OCI-M2 (cell line): ENCODE measurements around the gene FOXP1.
"Not testable (repeated sequence)": the region's sequence is repeated elsewhere in the genome, so short reads cannot be mapped to it uniquely, and the experiment has no call there.

Experiments
- DNase-seq: peaks from one replicate; lab custom pipeline; 2025; ENCODE audit not compliant: unreplicated experiment; lab: John Stamatoyannopoulos, UW

Gene FOXP1

DNA sequence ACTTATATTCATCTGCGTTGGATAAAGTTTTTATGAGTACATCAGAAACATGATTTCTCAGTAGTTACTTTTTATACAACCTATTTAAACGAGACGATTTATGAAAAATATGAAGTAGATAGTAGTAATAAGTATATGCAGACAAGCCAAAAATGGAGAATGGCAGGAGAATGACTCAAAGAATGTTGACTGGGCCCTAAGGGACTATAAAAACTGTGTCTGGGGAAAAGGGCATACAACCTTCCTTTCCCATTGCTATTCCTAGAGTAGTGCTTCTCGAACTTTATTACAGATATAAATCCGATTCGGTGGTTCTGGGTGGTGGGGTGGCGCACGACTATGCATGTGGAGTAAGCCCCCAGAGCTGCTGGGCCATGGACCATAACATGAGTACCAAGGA is 558.5 kb downstream of the FOXP1 start:
- no peak for DNase-seq

- no peak for DNase-seq
These were observed 560.8 kb downstream of the FOXP1 start for GRCh38 chr3:71022551-71023335.

DNA sequence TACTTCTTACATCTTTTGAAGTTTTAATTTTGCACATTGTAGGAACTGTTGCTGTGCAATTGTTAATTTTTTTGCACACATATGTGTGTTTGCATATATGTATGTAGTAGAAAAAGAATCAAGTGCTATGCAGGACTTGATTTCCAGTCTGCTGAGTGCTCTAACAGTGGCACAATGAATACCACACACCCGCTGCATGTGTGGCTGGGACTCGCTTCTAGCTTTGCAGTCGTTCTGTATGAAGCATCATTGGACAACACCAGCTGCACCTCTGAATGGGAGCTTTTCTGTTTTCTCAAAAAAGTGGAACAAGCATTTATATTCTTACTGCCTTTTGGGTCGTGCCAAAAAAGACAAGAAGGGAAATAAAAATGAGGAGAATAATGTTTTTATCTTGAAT is 564.7 kb downstream of the FOXP1 start:
- no peak for DNase-seq

- DNase-seq, result no peak
These were observed 567.2 kb downstream of the FOXP1 start for GRCh38 chr3:71016178-71016845.

DNA sequence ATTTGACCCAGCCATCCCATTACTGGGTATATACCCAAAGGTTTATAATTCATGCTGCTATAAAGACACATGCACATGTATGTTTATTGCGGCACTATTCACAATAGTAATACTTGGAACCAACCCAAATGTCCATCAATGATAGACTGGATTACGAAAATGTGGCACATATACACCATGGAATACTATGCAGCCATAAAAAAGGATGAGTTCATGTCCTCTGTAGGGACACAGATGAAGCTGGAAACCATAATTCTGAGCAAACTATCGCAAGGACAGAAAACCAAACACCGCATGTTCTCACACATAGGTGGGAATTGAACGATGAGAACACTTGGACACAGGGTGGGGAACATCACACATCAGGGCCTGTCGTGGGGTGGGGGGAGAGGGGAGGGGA is 568.9 kb downstream of the FOXP1 start:
- not testable (repeated sequence) for DNase-seq

GRCh38 chr3:71012971-71013370 is 570.6 kb downstream of the FOXP1 start:
- no peak for DNase-seq

DNA sequence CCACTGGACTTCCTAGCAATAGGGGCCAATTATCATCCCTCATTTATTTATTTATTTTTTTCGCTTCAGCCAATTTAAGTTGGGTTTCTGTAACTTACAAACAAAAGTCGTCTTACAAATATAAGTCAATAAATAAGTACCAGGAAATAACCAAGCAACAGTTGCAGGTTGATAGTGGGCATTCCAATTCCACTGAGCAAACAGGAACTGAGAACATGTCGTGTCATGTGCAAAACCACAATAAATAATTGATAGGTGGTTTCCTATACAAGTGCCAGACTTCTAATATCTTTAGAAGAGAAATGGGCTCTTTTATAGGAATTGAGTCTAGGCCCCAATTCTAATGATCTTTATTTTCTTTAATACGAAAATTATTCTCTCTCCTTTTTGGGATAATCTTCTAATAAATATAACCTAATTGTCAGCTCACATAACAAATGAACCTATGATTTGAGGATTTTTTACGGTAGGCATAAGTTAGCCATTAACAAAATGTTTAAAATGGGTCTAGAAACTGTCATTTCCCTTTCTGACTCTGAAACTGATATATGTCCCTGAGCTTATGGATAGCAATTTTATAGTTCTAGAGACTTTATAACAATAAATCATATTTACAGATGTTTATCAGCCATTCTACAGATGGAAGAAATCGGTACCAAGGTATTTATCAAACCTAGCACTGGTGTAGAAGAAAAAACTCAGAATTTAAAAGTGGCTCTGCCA is 571.8 kb downstream of the FOXP1 start:
- no peak for DNase-seq

GRCh38 chr3:71010726-71011455 is 572.6 kb downstream of the FOXP1 start:
- DNase-seq, result no peak

DNA sequence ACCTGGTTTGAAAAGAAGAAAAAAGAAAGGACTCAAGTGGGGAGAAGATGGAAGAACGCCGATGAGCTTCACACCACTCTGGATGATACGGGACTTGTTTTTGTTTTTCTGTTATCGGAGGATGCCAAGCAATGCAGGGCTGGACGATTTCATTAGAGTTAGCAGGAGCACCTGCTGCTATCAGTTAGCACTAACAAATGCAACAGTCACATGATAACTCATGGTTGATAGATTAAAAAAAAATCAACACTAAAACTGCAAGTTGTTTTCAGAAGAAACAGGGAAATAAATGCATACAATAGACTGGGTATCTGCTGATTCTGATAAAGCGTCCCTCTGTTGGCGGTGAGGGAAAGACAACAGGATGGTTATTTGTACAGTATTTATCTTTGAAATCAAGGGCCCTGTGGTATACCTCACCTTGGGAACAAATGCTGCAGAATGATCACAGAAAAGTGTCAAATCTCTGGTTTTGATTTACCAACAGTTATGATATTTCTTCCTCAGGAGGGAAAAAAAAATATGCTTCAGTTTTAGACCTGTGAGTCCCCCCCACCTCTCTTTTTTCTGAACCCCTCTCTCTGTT is 575.1 kb downstream of the FOXP1 start:
- DNase-seq, result no peak

DNA sequence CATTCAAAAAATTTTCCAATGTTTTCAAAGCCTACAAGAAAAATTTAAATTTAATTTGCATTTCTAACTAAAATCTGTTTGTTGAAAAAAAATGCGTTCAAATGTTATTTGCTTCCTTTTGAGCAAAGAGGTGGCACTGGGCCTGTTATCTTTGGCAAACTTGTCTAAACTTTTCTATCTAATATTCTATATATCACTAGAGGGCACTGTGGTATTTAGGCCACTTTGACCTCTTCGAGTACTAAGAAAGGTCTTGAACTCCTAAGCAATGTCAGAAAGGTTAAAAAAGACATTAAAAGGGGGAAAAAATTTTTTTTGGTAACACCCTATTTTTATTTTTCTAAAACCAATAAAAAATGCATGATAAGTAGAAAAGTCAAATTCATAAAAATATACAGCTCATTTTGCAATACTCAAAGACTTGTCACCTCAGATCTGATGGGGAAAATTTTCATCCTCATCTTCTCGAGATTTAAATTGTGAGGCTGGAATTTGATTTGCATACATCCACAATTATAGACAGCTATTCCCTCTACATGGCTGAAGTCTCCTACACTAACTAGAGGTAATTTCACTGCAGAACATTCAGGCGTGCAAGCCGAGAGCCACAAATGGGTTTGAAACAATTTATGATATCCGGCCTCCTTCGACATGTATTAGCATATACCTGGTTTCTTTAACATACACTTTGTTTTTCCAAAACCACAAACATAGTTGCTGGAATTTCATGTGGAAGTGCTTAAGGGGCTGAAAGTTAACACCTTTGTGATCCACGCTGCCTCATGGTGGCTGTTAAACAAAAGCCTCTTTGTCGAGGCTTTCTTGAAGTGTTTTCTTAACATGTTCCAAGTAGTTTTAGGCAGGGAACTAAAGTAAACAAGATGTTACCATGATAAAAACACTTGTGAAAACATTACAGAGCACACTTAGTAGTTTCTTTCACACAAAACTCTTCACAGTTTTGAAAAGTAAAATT is 576.4 kb downstream of the FOXP1 start:
- no peak for DNase-seq

DNA sequence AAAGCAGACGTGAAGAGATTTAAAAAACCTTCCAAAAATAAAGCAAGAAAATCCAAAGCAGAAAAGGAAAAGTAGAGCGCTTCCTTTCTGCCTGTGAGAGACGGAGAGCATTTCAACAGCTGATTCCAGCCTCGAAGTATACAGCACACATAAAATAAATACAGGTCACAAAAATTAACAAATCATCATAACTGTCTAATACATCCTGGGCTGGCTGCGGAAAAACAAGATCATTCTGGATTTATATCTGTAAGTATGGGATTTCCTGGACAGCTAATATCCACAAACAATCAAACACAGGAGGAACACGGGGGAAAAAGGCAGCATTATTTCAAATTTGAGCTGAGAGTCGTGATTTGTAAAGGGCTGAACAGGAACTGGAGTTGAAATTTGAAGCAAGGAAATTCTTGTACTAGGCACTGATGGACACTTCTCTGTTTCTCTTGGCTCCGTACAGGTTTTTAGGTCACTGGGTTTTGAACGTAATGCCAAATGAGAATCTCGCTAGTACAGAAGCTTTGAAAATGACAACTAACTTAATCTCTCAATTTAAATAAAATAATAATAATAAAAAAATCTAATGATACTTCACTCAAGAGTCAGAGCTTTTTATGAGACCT is 577.7 kb downstream of the FOXP1 start:
- no peak for DNase-seq

- DNase-seq, result no peak
These were observed 580.0 kb downstream of the FOXP1 start for GRCh38 chr3:71003511-71003910.

DNA sequence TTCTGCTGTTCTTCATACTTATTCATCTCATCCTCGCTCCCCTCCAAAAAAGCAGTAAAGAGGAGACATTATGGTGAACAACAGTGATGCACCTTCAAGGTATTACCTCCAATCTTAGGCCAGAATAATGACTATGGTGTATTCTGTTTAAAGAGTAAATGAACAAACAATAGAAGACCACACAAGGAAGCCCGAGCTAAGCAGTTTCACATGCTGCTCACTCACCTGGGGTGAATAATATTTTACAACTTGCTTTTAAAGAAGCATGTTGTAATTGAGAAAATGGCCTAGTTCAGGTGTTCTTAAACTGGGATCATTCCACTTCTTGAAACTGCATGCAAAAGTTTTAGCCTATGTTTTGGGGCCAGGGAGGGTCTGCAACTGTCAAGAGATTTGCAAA is 581.2 kb downstream of the FOXP1 start:
- no peak for DNase-seq

DNA sequence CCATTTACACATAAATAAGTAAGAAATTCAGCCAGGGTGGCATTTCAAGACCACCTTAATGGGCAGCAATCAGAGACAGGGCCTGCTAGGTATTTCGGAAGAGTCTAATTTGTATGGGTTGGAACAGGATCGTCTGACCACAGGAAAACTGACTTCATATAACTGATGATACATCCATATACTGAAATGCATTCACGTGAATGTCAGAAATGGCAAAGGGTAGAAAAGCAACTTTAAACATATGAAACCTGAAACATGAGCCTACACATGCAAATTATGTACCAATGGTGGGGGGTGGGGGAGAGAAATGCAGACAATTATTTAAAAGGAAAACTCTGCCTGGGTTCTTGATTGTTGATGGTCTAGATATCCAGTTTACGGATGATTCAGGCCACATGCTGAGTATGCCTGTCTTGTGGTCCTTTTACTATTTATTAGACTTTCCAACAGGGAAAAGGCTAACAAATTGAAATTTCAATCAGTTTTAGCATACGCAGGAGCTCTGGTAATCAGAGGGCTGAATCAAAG is 582.2 kb downstream of the FOXP1 start:
- no peak for DNase-seq

DNA sequence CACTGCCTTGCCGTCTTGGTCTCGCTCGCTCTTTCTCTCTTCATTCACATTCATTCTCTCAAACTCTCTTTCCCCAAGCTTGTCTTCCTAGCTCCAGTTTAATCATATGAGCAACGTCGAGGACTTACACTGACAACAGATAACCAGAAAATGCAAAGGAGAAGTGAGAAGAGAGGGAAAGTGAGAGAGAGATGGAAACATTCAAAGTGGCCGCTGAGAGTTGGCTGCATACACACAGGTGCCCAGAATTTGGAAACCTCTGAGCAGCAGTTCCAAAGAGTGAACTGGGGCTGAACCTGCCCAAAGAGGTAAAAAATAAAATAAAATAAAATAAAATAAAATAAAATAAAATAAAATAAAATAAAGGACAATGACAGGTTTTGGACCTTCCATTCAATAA is 583.0 kb downstream of the FOXP1 start:
- no peak for DNase-seq

GRCh38 chr3:70999730-71000129 is 583.8 kb downstream of the FOXP1 start:
- DNase-seq, result no peak

GRCh38 chr3:70996082-70996481 is 587.4 kb downstream of the FOXP1 start:
- DNase-seq, result no peak

DNA sequence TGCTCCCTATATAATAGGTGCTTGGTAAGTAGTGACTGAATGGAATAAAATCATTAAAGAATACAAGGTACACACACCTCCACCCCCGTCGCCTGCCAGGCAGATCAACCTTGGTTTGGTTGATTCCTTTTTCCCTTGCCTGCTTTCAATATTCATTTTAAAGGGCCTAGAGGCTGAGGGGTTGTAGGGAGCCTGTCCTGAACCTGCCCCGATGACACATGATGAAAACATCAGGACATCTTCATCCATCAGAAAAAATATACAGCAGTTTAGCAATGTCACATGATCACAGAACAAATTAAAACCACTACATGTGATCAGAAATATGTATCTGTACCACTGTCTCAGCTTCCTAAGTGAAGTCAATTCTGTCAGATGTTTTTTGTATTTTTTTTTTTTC is 588.9 kb downstream of the FOXP1 start:
- no peak for DNase-seq

DNA sequence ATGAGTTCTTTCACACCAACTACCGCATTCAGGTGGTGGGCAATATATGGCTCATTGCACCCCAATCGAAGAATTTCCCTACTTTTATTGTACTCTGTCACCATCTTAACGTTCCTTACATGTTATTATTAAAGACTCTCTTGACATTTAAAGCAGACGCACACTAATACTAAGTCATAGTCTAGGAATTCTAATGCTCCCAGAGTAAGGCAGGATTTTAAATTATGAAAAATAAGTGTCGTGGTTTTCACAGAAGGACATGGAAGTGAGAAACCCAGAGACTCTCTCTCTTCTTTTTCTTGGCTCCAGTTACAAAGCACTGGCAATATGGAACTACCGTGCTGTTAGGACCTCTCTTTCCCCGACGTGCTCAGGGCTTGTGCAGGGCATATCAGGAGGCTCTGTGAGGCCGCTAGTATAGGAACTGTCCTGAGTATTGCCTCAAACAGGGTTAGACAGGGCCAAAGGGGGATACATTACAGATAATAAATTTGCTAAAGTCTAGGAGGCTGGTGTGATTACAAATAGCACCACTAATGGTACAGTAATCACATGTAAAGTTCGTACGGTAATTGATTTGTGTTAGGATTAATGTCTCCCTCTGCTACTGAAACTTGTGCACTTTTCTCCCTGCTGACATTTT is 590.8 kb downstream of the FOXP1 start:
- no peak for DNase-seq
